ENCODE results near the gene NMUR2.

GRCh38 chr5:152403046-152403445 lies 2.0 kb downstream of the NMUR2 start:
- TF ChIP-seq, protein P1, sequence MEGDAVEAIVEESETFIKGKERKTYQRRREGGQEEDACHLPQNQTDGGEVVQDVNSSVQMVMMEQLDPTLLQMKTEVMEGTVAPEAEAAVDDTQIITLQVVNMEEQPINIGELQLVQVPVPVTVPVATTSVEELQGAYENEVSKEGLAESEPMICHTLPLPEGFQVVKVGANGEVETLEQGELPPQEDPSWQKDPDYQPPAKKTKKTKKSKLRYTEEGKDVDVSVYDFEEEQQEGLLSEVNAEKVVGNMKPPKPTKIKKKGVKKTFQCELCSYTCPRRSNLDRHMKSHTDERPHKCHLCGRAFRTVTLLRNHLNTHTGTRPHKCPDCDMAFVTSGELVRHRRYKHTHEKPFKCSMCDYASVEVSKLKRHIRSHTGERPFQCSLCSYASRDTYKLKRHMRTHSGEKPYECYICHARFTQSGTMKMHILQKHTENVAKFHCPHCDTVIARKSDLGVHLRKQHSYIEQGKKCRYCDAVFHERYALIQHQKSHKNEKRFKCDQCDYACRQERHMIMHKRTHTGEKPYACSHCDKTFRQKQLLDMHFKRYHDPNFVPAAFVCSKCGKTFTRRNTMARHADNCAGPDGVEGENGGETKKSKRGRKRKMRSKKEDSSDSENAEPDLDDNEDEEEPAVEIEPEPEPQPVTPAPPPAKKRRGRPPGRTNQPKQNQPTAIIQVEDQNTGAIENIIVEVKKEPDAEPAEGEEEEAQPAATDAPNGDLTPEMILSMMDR (IDR thresholded peaks at IDR 0.05; ENCODE audit: poor library complexity, severe bottlenecking): no peak
- TF ChIP-seq EP300 (conservative IDR thresholded peaks at IDR 0.05; ENCODE audit: poor library complexity, severe bottlenecking): no peak
- TF ChIP-seq EZH2 (IDR thresholded peaks at IDR 0.05; ENCODE audit: borderline replicate concordance, insufficient read depth, low read length, poor library complexity, severe bottlenecking): no peak
- TF ChIP-seq SMC3 (conservative IDR thresholded peaks at IDR 0.05; ENCODE audit: poor library complexity): no peak

Data from neural cell (in vitro differentiated cells).